ENCODE results near the gene CYP26B1. TPM values are rescaled to one million over a fixed set of nuclear protein-coding genes. Genes with fewer than 3 reads are reported as not detected.

Gene CYP26B1
- total and polyA plus RNA-seq, 2 of the 8 experiments (the other 6 are each of a cell fraction or from before 2014, with no cell fraction given), result 0.06 to 0.69 TPM

DNA sequence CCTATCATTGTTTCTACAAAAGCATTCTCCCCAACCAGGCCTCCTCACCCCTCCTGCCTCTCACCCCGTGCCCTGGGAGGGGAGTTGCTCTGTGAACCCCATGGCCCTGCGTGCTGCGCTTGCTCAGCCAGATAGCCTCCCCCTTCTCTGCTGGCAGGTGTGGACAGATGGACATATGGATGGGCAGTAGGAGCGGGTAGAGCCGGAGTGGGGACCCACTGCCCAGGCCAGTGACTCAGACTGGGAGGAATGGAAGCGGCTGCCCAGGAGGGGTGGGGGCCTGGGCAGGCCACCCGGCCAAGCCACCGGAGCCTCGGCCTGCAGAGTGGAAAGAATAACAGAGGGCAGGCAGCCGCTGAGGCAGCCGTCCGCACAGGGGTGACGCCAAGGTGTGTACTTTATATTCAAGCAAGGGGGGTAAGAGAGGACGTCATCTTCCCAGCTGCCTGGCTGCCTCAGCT is 8.7 kb downstream of the CYP26B1 start:
- WGBS, 2 experiments (ENCODE audit: extremely low coverage in 1 of 2, insufficient coverage in 1 of 2, insufficient read length in 1 of 2, insufficient replicate concordance in 2 of 2, low coverage in 1 of 2, low lambda C conversion rate in 2 of 2, missing lambda C conversion rate in 1 of 2), result 88% methylated on average over 14 of the region's 14 CpGs; no CpG with 5 or more reads in 1 of the 2 experiments
- TF ChIP-seq RFX5 (IDR thresholded peaks at IDR 0.05; ENCODE audit: borderline replicate concordance, low read depth, low read length) (no peak), MAFK (IDR thresholded peaks at IDR 0.05; ENCODE audit: low read depth, low read length) (no peak), SP2 (IDR thresholded peaks at IDR 0.05; ENCODE audit: low read length) (no peak), ASH2L (IDR thresholded peaks at IDR 0.05; ENCODE audit: low read length) (no peak), SIRT6 (IDR thresholded peaks at IDR 0.05; ENCODE audit: low read length) (no peak), SIX5 (IDR thresholded peaks at IDR 0.05; ENCODE audit: low read depth, low read length) (no peak)
- TF ChIP-seq, protein P1, sequence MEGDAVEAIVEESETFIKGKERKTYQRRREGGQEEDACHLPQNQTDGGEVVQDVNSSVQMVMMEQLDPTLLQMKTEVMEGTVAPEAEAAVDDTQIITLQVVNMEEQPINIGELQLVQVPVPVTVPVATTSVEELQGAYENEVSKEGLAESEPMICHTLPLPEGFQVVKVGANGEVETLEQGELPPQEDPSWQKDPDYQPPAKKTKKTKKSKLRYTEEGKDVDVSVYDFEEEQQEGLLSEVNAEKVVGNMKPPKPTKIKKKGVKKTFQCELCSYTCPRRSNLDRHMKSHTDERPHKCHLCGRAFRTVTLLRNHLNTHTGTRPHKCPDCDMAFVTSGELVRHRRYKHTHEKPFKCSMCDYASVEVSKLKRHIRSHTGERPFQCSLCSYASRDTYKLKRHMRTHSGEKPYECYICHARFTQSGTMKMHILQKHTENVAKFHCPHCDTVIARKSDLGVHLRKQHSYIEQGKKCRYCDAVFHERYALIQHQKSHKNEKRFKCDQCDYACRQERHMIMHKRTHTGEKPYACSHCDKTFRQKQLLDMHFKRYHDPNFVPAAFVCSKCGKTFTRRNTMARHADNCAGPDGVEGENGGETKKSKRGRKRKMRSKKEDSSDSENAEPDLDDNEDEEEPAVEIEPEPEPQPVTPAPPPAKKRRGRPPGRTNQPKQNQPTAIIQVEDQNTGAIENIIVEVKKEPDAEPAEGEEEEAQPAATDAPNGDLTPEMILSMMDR (IDR thresholded peaks at IDR 0.05; ENCODE audit: control extremely low read depth in 1 of 3, insufficient read depth in 1 of 3, low read depth in 1 of 3, low read length in 3 of 3), result no peak
- no peak overlapping the region for H2AFZ ChIP-seq (ENCODE audit: low read length)
- no peak overlapping the region for H3K27ac ChIP-seq (ENCODE audit: low read depth, low read length)
- H3K23ac ChIP-seq (ENCODE audit: insufficient read length), result no peak overlapping the region
- peaks cover under 1 to 4% of the 10 kb centered on the region in 2 experiments for H4K20me1 ChIP-seq (replicated peaks in 1 of 2; ENCODE audit: control insufficient read depth in 1 of 2, insufficient read depth in 2 of 2, low read length in 2 of 2)
- H3K4me3 ChIP-seq (ENCODE audit: extremely low read depth in 1 of 4, insufficient read depth in 2 of 4, low read depth in 3 of 4, low read length in 4 of 4), result no peak overlapping the region
- FAIRE-seq (no peak), DNase-seq (ENCODE audit: low read depth in 1 of 2, low spot score in 2 of 2) (no peak)
- no peak overlapping the region for H2BK120ac ChIP-seq (replicated peaks; ENCODE audit: low read depth, low read length)
- no peak overlapping the region for H3K4ac ChIP-seq (replicated peaks; ENCODE audit: insufficient read length, low read depth, low read length)
- H2BK20ac ChIP-seq (ENCODE audit: low read length), result no peak overlapping the region
- no peaks in the 10 kb centered on the region; a peak in 1 of 4 replicates for H3K9me3 ChIP-seq (ENCODE audit: insufficient read depth in 2 of 2, low read depth in 1 of 2, low read length in 1 of 2)
- H2AK5ac ChIP-seq (ENCODE audit: low read depth, low read length), result no peak overlapping the region
- H3K18ac ChIP-seq (ENCODE audit: extremely low read depth, low read length), result no peak overlapping the region; the same call in 1 of the 2 replicates
- no peaks in the 10 kb centered on the region for H3K36me3 ChIP-seq (ENCODE audit: control insufficient read depth in 2 of 4, insufficient read depth in 4 of 4, low read length in 3 of 4)
- H2BK15ac ChIP-seq (ENCODE audit: low read length), result no peak overlapping the region
- H3K23me2 ChIP-seq (ENCODE audit: low read depth, low read length), result peaks cover 6% of the 10 kb centered on the region; the same call in 1 of the 2 replicates
- no peak overlapping the region for H3K4me2 ChIP-seq (ENCODE audit: insufficient read depth in 1 of 2, low read depth in 2 of 2, low read length in 2 of 2)
- ChIA-PET CTCF (ENCODE audit: partially characterized antibody) (interaction anchor here (1.0 to 9.5 kb wide), 9 partner anchors 11 to 1039 kb away, joined by 3 to 70 read pairs (median 3); no protein-coding TSS in a partner anchor), POLR2A (ENCODE audit: partially characterized antibody) (no interaction called here)
- no peak overlapping the region for H4K91ac ChIP-seq (replicated peaks; ENCODE audit: insufficient read length, low read length)
- no peaks in the 10 kb centered on the region for H3K79me2 ChIP-seq (ENCODE audit: control insufficient read depth in 1 of 2, insufficient read depth in 2 of 2, low read length in 2 of 2)
- H3K9ac ChIP-seq (replicated peaks in 1 of 4; ENCODE audit: extremely low read depth in 1 of 4, low read depth in 3 of 4, low read length in 3 of 4), result no peak overlapping the region
- H3K79me1 ChIP-seq (ENCODE audit: low read depth, low read length), result no peaks in the 10 kb centered on the region
- H3K4me1 ChIP-seq (replicated peaks in 1 of 4; ENCODE audit: control insufficient read depth in 3 of 4, insufficient read depth in 4 of 4, low read length in 3 of 4), result peaks cover 0 to 22% (median 17%) of the 10 kb centered on the region in 4 experiments; a peak in 6 of 7 replicates
- peaks cover 25 to 46% (median 43%) of the 10 kb centered on the region in 4 experiments for H3K27me3 ChIP-seq (replicated peaks in 1 of 4; ENCODE audit: control insufficient read depth in 3 of 4, extremely low read depth in 1 of 4, insufficient read depth in 3 of 4, low read length in 3 of 4)
- no peak overlapping the region for H2BK12ac ChIP-seq (ENCODE audit: low read depth, low read length)
- H4K5ac ChIP-seq (ENCODE audit: insufficient read length, low read depth, low read length), result no peak overlapping the region
- no peak overlapping the region for H3K14ac ChIP-seq (ENCODE audit: insufficient read length)
- no peak overlapping the region for H4K8ac ChIP-seq (ENCODE audit: extremely low read depth, insufficient read depth, low read length)
- H2BK5ac ChIP-seq (ENCODE audit: low read depth, low read length), result no peak overlapping the region
- H3K56ac ChIP-seq (replicated peaks; ENCODE audit: insufficient read length, low read depth, low read length), result no peak overlapping the region

All from H1 (cell line).